GM11168 (cell line): ENCODE results near the gene KCNJ10.

Source experiments
- in situ Hi-C: fragments of 300-500 bp; cut with MboI; formaldehyde crosslinking; loops from one replicate; pipeline ENCODE4 v1.12.0; 2022; ENCODE audit warnings: low sequenced_read_pairs; ENCODE audit not compliant: unreplicated experiment

The KCNJ10 gene

GRCh38 chr1:159951016-159951415 is 118.9 kb downstream of the KCNJ10 start:
- in situ Hi-C loops = no loop called here

GRCh38 chr1:159949981-159950381 is 120.0 kb downstream of the KCNJ10 start:
- in situ Hi-C loops = no loop called here

DNA sequence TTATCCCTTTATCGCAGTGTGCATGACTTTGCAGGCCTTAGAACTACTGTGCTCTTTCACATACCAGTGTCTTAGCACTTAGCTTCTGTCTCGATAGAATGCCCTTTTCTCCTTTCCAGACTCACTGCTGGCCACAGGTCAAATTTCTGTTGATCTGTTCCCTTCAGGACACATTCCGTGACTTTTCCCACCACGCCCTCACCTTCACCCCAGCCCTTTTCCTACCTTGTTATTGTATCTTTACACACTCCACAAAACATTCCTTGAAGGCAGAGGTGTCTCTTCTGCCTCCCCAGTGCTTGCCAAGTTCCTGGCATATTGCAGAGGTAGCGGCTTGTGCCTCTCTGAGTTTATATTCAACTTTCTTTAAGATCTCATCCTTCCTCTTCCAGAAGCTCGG is 120.8 kb downstream of the KCNJ10 start:
- in situ Hi-C loops = no loop called here
